ENCODE measurements around the gene IRF7.
A peak's percentile ranks its signal among the peaks of the same experiment; 100 is the strongest.

The IRF7 gene

GRCh38 chr11:617912-618682 lies 2.3 kb upstream of the IRF7 start:
- Mint-ChIP-seq H3K36me3 (no peaks in the 10 kb centered on the region), H3K4me3 (no peak overlapping the region), H3K9me3 (no peaks in the 10 kb centered on the region), H3K27me3 (no peaks in the 10 kb centered on the region), H3K4me1 (peaks cover 6% of the 10 kb centered on the region), H3K27ac (peak overlapping the region; percentile 59)

DNA sequence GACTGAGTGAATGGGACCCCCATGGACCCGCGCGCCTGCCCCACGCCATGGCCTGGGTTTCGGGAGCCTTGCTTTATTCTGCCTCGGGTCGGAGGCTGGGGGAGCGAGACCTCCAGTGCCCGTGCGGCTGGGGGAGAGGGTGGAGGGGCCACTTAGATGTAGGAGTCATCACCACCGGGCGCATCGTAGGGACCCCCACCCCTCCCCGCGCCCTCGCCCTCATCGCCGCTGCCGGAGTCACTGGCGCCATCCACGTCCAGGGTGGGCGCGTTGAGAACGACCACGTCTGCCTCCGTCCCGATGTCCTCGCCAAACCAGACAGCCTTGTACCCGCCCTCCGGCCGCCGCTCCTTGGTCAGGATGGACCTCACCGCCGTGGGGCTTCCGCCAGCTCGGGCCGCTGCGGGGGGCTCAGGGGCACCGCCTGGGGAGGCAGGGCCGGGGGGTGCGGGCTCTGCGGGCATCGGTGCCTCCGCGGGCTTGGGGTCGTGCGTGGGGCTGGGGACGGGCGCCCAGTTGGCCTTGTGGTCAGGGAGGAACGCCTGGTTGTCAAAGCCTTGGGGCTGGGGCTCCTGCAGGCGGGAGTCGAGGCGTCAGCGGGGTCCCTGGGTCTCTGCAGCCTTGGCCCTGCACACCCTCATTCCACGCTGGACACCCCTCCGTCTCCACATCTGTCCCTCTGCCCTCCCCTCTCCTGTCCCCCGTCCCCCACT lies 1.6 kb upstream of the IRF7 start:
- peaks cover 8% of the 10 kb centered on the region for H3K4me1 Mint-ChIP-seq
- H3K27me3 Mint-ChIP-seq: no peaks in the 10 kb centered on the region

GRCh38 chr11:616320-617198 lies 809 bp upstream of the IRF7 start:
- no peak overlapping the region for H3K27ac Mint-ChIP-seq
- H3K36me3 Mint-ChIP-seq: no peaks in the 10 kb centered on the region
- H3K27me3 Mint-ChIP-seq: no peaks in the 10 kb centered on the region
- H3K4me3 Mint-ChIP-seq: peak overlapping the region; percentile 83
- H3K9me3 Mint-ChIP-seq: no peaks in the 10 kb centered on the region
- peaks cover 12% of the 10 kb centered on the region for H3K4me1 Mint-ChIP-seq

More for the DNA sequence above, 1.6 kb upstream of the IRF7 start:
- Mint-ChIP-seq H3K9me3 (no peaks in the 10 kb centered on the region), H3K36me3 (no peaks in the 10 kb centered on the region), H3K27ac (no peak overlapping the region), H3K4me3 (no peak overlapping the region)

GRCh38 chr11:614623-615503 lies 887 bp downstream of the IRF7 start:
- Mint-ChIP-seq H3K4me3 (peak overlapping the region; percentile 83), H3K27me3 (no peaks in the 10 kb centered on the region), H3K9me3 (no peaks in the 10 kb centered on the region), H3K36me3 (no peaks in the 10 kb centered on the region), H3K4me1 (peaks cover 12% of the 10 kb centered on the region), H3K27ac (peak overlapping the region; percentile 41)

GRCh38 chr11:614021-614622 lies 1.6 kb downstream of the IRF7 start:
- Mint-ChIP-seq H3K4me3 (peak overlapping the region; percentile 70), H3K4me1 (peaks cover 12% of the 10 kb centered on the region), H3K27ac (no peak overlapping the region), H3K9me3 (no peaks in the 10 kb centered on the region), H3K36me3 (no peaks in the 10 kb centered on the region), H3K27me3 (no peaks in the 10 kb centered on the region)

- Mint-ChIP-seq H3K9me3 (no peaks in the 10 kb centered on the region), H3K27ac (no peak overlapping the region), H3K27me3 (no peaks in the 10 kb centered on the region), H3K36me3 (no peaks in the 10 kb centered on the region), H3K4me3 (no peak overlapping the region), H3K4me1 (peaks cover 12% of the 10 kb centered on the region)
Observed at GRCh38 chr11:613369-613968, 2.3 kb downstream of the IRF7 start.

DNA sequence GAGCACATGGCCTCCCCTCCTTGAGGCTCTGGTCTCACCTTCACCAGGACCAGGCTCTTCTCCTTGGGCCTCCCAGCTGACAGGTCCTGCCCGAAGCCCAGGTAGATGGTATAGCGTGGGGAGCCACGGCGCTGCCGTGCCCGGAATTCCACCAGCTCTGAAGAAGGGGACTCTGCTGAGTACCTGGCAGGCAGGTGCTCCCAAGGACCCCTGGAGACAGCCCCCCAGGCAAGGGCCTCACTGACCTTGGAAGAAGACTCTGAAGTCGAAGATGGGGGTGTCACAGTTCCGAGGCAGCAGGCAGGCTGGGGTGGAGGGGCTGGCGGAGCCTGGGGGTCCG lies 2.8 kb downstream of the IRF7 start:
- no peak overlapping the region for H3K27ac Mint-ChIP-seq
- H3K4me1 Mint-ChIP-seq: peaks cover 12% of the 10 kb centered on the region
- H3K27me3 Mint-ChIP-seq: no peaks in the 10 kb centered on the region
- no peaks in the 10 kb centered on the region for H3K9me3 Mint-ChIP-seq
- H3K36me3 Mint-ChIP-seq: no peaks in the 10 kb centered on the region
- H3K4me3 Mint-ChIP-seq: no peak overlapping the region

DNA sequence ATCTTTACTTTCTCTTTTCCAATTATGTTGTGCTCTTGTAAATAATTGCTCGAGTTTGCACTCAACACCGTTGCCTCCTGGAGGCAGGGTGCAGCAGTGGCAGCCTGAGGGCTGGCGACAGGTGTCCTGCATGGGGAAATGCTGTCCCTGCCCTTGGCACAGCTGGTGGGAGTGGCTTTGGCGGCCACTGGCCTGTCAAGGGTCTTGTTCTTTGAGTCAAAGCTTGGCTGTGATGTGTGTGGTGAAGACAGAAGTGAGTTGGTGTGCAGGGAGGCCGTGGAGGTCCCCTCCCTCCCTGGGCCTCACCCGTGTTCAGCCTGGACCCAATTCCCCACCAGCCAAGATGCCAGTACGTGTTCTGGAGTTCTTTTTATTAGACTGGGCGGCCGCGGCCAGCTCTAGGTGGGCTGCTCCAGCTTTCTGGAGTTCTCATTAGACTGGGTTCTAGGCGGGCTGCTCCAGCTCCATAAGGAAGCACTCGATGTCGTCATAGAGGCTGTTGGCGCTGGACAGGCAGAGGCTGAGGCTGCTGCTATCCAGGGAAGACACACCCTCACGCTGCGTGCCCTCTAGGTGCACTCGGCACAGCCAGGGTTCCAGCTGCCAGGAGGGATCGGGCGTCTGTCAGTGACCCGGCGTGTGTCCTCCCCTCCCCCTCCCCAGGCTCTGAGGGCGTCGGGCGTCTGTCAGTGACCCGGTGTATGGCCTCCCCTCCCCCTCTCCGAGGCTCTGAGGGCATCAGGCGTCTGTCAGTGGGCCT lies 3.4 kb downstream of the IRF7 start:
- H3K4me3 Mint-ChIP-seq: peak overlapping the region; percentile 55
- H3K27me3 Mint-ChIP-seq: no peaks in the 10 kb centered on the region
- no peaks in the 10 kb centered on the region for H3K9me3 Mint-ChIP-seq
- H3K4me1 Mint-ChIP-seq: peaks cover 12% of the 10 kb centered on the region
- peak overlapping the region; percentile 81 for H3K27ac Mint-ChIP-seq
- H3K36me3 Mint-ChIP-seq: no peaks in the 10 kb centered on the region

DNA sequence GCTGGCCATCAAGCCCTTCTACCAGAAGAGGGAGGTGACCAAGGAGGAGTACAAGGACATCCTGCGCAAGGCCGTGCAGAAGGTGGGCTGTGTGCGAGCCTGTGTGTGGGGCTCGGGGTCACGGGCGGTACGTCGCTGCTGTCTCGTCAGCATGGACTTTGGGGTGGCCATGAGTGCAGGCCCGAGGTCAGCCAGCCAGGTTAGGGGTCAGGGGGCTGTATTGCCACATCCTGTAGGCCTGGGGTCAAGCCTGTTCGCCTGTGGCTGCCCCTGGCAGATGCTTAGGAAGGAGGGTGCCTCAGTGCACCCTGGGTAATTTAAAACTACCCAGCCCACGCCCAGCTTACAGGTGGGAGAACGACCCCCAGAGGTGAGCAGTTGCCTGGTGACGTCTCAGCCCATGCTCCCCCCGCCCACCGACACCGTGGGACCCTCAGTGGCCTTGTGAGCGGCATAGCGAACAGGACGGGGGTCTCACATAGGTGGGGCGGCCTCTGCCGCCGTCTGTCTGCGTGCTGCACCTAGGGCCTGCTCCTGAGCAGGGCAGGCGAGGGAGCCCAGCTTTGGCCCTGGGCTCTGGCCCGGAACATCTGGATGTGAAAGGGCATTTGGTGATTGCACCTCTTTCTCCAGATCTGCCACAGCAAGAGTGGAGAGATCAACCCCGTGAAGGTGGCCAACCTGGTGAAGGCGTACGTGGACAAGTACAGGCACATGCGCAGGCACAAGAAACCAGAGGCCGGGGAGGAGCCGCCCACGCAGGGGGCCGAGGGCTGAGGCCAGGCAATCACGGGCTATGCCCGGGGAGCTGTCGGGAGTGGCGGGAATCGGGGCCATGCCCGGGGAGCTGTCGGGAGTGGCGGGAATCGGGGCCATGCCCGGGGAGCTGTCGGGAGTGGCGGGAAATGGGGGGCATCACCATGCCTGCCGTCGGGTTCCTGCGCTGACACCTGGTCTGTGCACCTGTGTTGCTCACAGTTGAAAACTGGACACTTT lies 4.5 kb downstream of the IRF7 start:
- Mint-ChIP-seq H3K4me3 (no peak overlapping the region), H3K36me3 (no peaks in the 10 kb centered on the region), H3K4me1 (peaks cover 12% of the 10 kb centered on the region), H3K27me3 (no peaks in the 10 kb centered on the region), H3K27ac (peak overlapping the region; percentile 31), H3K9me3 (no peaks in the 10 kb centered on the region)

- H3K36me3 Mint-ChIP-seq: no peaks in the 10 kb centered on the region
- peak overlapping the region; percentile 31 for H3K27ac Mint-ChIP-seq
- H3K9me3 Mint-ChIP-seq: no peaks in the 10 kb centered on the region
- peaks cover 12% of the 10 kb centered on the region for H3K4me1 Mint-ChIP-seq
- H3K27me3 Mint-ChIP-seq: no peaks in the 10 kb centered on the region
- no peak overlapping the region for H3K4me3 Mint-ChIP-seq
Observed at GRCh38 chr11:610146-610801, 5.5 kb downstream of the IRF7 start.

DNA sequence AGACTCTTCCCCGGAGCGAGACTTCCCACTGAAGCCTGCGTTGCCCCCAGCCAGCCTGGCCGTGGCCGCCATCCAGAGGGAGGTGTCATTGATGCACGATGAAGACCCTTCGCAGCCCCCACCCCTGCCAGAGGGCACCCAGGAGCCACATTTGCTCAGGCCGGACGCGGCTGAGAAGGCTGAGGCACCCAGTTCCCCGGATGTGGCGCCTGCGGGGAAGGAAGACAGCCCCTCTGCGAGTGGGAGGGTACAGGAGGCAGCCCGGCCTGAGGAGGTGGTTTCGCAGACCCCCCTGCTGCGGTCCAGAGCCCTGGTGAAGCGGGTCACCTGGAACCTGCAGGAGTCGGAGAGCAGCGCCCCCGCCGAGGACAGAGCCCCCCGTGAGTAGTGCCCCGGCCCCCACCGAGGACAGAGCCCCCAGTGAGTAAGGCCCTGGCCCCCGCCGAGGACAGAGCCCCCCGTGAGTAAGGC lies 6.4 kb downstream of the IRF7 start:
- no peak overlapping the region for H3K4me3 Mint-ChIP-seq
- H3K36me3 Mint-ChIP-seq: peaks cover 3% of the 10 kb centered on the region
- no peak overlapping the region for H3K27ac Mint-ChIP-seq
- H3K27me3 Mint-ChIP-seq: no peaks in the 10 kb centered on the region
- H3K9me3 Mint-ChIP-seq: no peaks in the 10 kb centered on the region
- H3K4me1 Mint-ChIP-seq: peaks cover 10% of the 10 kb centered on the region

DNA sequence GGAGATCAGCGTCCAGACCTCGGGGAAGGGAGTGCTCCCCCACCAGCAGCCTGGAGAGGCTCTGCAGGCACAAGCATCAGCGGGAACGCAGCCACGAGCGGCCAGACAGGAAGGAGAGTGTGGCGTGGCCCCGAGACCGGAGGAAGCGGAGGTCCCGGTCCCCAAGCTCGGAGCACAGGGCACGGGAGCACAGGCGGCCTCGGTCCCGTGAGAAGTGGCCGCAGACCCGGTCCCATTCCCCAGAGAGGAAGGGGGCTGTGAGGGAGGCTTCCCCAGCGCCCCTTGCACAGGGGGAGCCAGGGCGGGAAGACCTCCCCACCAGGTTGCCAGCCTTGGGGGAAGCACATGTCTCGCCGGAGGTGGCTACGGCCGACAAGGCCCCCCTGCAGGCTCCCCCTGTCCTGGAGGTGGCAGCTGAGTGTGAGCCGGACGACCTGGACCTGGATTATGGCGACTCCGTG lies 6.9 kb downstream of the IRF7 start:
- no peaks in the 10 kb centered on the region for H3K27me3 Mint-ChIP-seq

More for the DNA sequence above, 6.9 kb downstream of the IRF7 start:
- peaks cover 6% of the 10 kb centered on the region for H3K4me1 Mint-ChIP-seq
- H3K27ac Mint-ChIP-seq: no peak overlapping the region
- H3K36me3 Mint-ChIP-seq: peaks cover 6% of the 10 kb centered on the region
- no peak overlapping the region for H3K4me3 Mint-ChIP-seq
- H3K9me3 Mint-ChIP-seq: no peaks in the 10 kb centered on the region

Measured in activated naive CD4-positive, alpha-beta T cell treated with anti-CD3 and anti-CD28 coated beads, Interleukin-2, amount 50 U/mL, for 24 hours (primary cell).